ENCODE measurements around the gene RGS3.

Gene RGS3

DNA sequence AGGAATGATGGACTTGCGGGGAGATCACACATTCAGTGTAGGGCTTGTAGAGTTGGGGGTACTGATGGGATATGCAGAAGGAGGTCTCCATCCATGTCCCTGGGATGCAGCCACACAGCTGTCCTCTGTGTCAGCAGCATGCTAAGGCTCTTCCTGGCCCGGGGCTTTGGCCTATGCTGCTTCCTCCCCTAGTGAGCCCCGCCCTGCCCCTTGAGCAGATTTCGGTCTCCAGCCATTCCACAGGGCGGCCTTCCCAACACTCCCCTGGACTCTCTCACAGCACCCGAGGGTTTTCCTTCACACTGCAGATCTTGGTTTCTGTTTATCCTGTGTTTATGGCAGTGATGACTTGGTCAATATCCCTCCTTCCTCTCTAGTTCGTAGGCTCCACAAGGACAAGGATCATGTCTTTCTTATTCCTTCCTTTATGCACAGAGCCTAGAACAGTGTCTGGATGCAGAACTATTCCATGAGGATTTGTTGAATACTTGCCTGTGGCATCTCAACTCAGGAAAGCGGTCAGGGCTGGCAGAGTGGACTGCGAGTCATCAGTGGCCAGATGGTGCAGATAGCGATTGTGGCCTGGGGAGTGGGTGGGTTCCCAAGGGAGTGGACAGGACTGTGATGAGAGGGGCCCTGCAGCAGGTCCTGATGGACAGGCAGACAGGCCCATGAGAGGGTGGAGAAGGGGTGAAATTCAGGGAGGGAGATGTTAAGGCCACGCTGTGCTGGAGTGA lies 114.2 kb downstream of the RGS3 start:
- no peaks in the 10 kb centered on the region for H3K27me3 ChIP-seq (ENCODE audit: insufficient read depth, low read length)
- no peaks in the 10 kb centered on the region for H3K36me3 ChIP-seq (ENCODE audit: insufficient read depth, low read length)
- no peaks in the 10 kb centered on the region for H3K9me3 ChIP-seq (ENCODE audit: insufficient read depth, low read depth, low read length)
- no peak overlapping the region for H3K27ac ChIP-seq (ENCODE audit: low read depth, low read length)
- no peaks in the 10 kb centered on the region; the same call in 1 of the 2 replicates for H3K4me1 ChIP-seq (ENCODE audit: insufficient read depth, low read length)
- no peak overlapping the region for H3K4me3 ChIP-seq (ENCODE audit: low read length)
- 91% methylated on average over 10 of the region's 11 CpGs for WGBS
- H3K9ac ChIP-seq (ENCODE audit: low read depth, low read length), result no peak overlapping the region

DNA sequence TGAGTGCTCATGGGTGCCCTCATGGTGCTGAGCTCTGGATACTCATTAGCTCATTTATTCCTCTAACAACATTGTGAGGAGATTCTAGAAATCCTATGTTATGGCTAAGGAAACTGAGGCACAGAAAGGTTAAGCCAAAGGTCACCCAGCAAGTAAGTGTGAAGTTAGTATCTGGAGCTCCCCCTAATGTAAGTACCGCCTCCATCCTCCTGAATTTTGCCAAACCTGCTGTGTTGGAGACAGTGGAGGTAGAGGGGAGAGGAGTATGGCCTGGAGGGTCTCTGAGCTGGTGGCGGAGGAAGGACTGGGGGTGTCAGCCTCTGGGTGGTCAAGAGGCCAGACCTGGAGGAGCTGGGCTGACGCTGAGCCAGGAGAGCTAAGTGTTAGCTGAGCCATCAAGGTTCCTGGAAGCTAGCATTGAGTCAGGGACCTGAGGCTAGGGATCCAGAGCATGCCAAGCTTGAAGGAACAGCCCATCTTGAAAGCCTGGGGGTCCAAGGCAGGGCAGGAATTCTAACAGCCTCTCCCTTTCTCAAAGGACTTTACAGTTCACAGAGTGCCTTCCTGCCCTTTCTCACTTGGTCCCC lies 114.8 kb downstream of the RGS3 start:
- Histone ChIP-seq H3K27me3 (ENCODE audit: insufficient read depth, low read length) (no peaks in the 10 kb centered on the region), H3K36me3 (ENCODE audit: insufficient read depth, low read length) (no peaks in the 10 kb centered on the region), H3K27ac (ENCODE audit: low read depth, low read length) (no peak overlapping the region), H3K9me3 (ENCODE audit: insufficient read depth, low read depth, low read length) (no peaks in the 10 kb centered on the region), H3K4me1 (ENCODE audit: insufficient read depth, low read length) (no peaks in the 10 kb centered on the region; the same call in 1 of the 2 replicates), H3K9ac (ENCODE audit: low read depth, low read length) (no peak overlapping the region), H3K4me3 (ENCODE audit: low read length) (no peak overlapping the region)
- 91% methylated on average over 3 of the region's 3 CpGs for WGBS

DNA sequence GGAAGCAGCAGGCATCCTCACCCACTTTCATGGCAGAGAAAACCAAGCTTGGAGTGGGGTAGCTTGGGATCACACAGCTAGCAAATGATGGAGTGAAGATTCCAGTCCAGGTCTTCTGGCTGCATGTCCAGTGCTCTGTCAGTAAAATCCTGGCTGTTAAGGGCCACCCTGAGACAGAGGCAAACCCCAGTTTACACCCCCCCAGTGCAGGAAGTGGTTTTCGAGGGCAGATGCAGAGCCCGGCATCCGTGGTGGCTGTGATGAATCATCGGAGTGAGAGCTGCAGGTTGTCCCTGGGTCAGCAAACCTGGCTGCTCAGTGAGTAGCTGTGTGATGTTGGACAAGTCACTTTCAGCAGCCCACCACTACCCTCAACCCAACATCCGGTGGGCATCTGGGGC lies 115.4 kb downstream of the RGS3 start:
- H3K9ac ChIP-seq (ENCODE audit: low read depth, low read length), result no peak overlapping the region
- no peaks in the 10 kb centered on the region for H3K27me3 ChIP-seq (ENCODE audit: insufficient read depth, low read length)
- H3K36me3 ChIP-seq (ENCODE audit: insufficient read depth, low read length), result no peaks in the 10 kb centered on the region
- H3K4me1 ChIP-seq (ENCODE audit: insufficient read depth, low read length), result no peaks in the 10 kb centered on the region; the same call in 1 of the 2 replicates
- no peak overlapping the region for H3K27ac ChIP-seq (ENCODE audit: low read depth, low read length)
- no peak overlapping the region for H3K4me3 ChIP-seq (ENCODE audit: low read length)
- no peaks in the 10 kb centered on the region for H3K9me3 ChIP-seq (ENCODE audit: insufficient read depth, low read depth, low read length)
- WGBS, result 73% methylated on average over 4 of the region's 5 CpGs

DNA sequence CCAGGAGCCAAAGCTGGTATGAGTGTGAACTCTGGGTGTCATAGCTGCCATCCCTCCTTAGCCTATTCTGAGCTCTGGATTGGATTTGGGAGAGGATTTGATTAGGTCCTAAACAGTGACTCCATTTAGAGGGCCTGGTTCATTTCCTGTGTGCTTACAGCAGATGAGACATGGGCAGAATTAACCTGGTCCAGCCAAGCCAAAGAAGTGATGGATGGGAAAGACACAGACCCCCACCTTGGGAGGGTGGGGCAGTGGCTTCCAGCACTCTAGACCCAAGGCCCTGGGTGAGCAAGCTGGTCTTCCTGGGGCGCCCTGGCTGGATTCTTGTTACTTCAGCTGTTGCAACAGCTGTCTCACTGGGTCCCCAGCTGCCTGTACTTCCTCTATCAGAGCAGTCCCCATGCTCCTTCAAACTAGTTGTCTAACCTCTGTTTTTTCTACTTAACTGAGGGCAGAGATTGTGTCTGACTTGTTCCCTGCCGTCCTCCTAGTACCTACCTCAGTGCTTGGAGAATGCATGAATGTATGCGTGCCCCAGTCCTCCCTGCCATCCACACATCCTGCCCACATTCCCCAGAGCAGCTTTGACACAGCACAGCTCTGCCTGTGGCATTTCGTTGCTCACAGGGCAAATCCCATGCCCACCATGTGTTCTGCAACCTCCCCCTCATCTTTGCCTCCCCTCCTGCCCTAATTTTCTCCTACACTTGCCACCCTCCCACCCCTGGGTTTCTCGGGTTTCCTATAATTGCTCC lies 115.9 kb downstream of the RGS3 start:
- no peaks in the 10 kb centered on the region for H3K9me3 ChIP-seq (ENCODE audit: insufficient read depth, low read depth, low read length)

DNA sequence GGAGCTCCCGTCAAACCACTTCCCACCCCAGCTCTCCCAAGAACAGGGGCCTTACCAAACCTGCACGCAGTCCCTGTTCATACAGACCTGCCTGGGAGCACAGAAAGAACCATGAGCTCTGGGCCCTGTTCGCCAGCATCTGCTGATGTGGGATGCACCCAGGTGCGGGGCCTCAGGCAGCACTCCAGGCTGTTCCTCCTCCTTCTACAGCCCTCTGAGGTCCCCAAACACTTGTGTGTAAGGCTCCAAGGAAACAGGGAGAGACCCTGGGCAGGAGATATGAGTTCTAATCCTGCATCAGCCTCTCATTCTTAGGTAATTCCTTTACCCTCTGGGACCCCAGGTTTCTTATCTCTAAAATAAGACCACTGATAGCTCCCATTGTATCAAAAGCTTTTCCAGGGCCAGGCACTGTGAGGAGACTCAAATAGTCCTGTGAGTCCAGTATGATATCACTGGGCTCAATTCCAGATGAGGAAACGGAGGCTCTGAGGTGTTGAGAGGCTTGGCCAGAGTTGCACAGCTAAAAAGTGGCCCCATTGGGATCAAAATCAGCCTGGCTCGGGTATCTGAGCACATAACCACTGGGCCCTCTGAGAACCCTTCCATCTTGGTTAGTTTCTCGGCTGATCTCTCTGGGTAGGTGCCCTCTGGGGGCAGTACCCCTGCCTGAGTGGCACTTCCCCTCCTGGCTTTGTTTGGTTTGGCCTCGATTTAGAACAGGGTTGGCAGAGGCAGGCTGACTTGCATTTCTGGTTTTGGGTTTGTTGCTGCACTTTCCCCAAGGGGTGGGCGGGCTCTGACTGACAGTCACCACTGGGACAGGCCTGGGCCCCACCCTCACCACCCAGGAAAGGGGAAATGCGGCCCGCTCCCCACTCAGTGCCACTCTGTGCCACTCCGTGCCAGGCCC lies 116.8 kb downstream of the RGS3 start:
- Histone ChIP-seq H3K9ac (ENCODE audit: low read depth, low read length) (no peak overlapping the region), H3K27ac (ENCODE audit: low read depth, low read length) (no peak overlapping the region)

More for the DNA sequence above, 115.9 kb downstream of the RGS3 start:
- Histone ChIP-seq H3K27me3 (ENCODE audit: insufficient read depth, low read length) (no peaks in the 10 kb centered on the region), H3K27ac (ENCODE audit: low read depth, low read length) (no peak overlapping the region), H3K36me3 (ENCODE audit: insufficient read depth, low read length) (no peaks in the 10 kb centered on the region), H3K4me3 (ENCODE audit: low read length) (no peak overlapping the region), H3K4me1 (ENCODE audit: insufficient read depth, low read length) (no peaks in the 10 kb centered on the region; the same call in 1 of the 2 replicates), H3K9ac (ENCODE audit: low read depth, low read length) (no peak overlapping the region)
- WGBS, result 89% methylated on average over 5 of the region's 5 CpGs

DNA sequence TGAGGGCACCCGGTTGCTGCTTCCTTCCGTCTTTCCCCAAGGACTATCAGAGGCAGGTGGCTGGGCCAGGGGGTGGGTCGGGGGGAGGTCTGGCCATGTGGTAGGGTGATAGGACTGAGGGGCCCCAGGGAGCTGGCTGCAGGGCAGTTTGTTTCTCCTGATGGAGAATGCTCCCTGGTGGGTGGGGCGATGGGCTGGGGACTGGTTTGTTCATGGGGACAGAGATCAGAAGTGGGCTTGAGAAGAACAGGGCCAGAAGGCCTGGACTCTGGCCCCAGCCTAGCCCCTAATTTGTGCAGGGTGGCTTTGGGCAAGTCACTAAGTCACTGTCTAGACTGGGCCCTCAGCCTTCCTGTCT lies 117.4 kb downstream of the RGS3 start:
- H3K27me3 ChIP-seq (ENCODE audit: insufficient read depth, low read length), result no peaks in the 10 kb centered on the region
- WGBS, result 95% methylated on average over 4 of the region's 4 CpGs

More for the DNA sequence above, 116.8 kb downstream of the RGS3 start:
- Histone ChIP-seq H3K9me3 (ENCODE audit: insufficient read depth, low read depth, low read length) (no peaks in the 10 kb centered on the region), H3K27me3 (ENCODE audit: insufficient read depth, low read length) (no peaks in the 10 kb centered on the region), H3K36me3 (ENCODE audit: insufficient read depth, low read length) (no peaks in the 10 kb centered on the region), H3K4me3 (ENCODE audit: low read length) (no peak overlapping the region), H3K4me1 (ENCODE audit: insufficient read depth, low read length) (no peaks in the 10 kb centered on the region; the same call in 1 of the 2 replicates)
- WGBS, result 93% methylated on average over 12 of the region's 12 CpGs

DNA sequence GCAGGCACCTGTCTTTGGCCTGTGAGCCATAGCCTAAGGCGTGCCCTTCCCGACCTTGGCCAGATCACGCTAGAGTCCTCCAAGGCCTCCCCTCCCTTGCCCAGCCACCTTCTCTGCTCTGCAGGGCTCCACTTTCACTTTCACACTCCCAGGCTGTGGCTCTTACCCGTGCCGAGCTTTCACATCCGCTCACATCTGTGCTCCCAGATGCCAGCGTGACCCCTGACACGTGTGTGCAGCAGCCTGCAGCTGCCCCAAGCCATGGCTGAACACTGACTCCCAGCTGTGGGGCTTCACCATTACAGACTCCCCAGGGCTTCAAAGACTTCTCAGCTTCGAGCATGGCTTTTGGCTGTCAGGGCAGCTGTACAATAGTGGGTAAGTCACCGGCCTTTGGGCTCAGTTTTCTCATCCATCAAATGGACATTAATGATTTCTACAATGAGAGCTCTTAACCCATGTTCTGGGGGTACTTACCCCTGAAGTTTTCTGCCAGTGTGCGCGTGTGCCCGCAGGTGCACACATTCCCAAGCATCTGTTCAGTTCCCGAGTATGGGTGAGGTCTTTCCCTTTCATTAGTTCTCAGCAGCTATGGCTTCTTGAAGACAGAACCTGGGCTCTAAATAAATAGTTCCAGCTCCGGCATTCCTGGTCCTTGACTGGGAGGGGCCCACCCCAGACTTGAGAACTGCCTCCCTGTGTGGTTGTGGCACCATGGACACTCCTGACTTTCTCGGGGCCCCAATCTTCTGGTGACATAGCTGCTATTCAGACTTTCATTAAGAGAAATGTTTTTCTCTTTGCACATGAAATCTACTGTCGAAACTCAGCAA lies 118.6 kb downstream of the RGS3 start:
- Histone ChIP-seq H3K36me3 (ENCODE audit: insufficient read depth, low read length) (no peaks in the 10 kb centered on the region), H3K4me3 (ENCODE audit: low read length) (no peak overlapping the region), H3K27me3 (ENCODE audit: insufficient read depth, low read length) (no peaks in the 10 kb centered on the region), H3K9ac (ENCODE audit: low read depth, low read length) (no peak overlapping the region), H3K4me1 (ENCODE audit: insufficient read depth, low read length) (no peaks in the 10 kb centered on the region; the same call in 1 of the 2 replicates), H3K9me3 (ENCODE audit: insufficient read depth, low read depth, low read length) (no peaks in the 10 kb centered on the region), H3K27ac (ENCODE audit: low read depth, low read length) (no peak overlapping the region)
- WGBS, result 91% methylated on average over 17 of the region's 17 CpGs

More for the DNA sequence above, 117.4 kb downstream of the RGS3 start:
- no peaks in the 10 kb centered on the region for H3K36me3 ChIP-seq (ENCODE audit: insufficient read depth, low read length)
- H3K4me1 ChIP-seq (ENCODE audit: insufficient read depth, low read length), result no peaks in the 10 kb centered on the region; the same call in 1 of the 2 replicates
- H3K9me3 ChIP-seq (ENCODE audit: insufficient read depth, low read depth, low read length), result no peaks in the 10 kb centered on the region
- H3K9ac ChIP-seq (ENCODE audit: low read depth, low read length), result no peak overlapping the region
- H3K27ac ChIP-seq (ENCODE audit: low read depth, low read length), result no peak overlapping the region
- H3K4me3 ChIP-seq (ENCODE audit: low read length), result no peak overlapping the region

DNA sequence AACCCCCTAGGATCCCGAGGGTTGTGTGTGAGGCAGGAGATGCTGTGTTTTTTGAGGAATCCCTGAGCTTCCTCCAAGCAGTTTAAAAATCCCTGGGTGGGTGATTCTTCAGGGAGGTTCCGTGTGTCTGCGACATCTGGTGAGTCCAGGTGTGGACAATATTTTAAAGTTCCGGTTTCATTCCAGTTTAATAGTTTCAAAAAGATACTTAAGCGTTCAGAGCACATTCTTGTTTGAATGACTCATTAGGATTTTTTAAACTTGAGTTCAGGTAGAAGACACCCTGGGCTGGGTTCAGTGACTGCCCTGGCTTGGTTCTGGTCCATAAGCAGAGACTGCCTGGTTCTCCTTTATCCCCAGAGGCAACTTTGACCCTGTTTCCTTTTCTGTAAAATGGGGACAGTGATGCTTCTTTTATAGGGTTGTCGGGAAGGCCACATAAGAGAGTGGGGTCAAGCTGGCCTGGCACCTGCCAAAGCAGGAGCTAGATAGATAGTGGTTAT lies 119.2 kb downstream of the RGS3 start:
- Histone ChIP-seq H3K27me3 (ENCODE audit: insufficient read depth, low read length) (no peaks in the 10 kb centered on the region), H3K4me1 (ENCODE audit: insufficient read depth, low read length) (no peaks in the 10 kb centered on the region; the same call in 1 of the 2 replicates), H3K9me3 (ENCODE audit: insufficient read depth, low read depth, low read length) (no peaks in the 10 kb centered on the region), H3K4me3 (ENCODE audit: low read length) (no peak overlapping the region), H3K27ac (ENCODE audit: low read depth, low read length) (no peak overlapping the region), H3K9ac (ENCODE audit: low read depth, low read length) (no peak overlapping the region), H3K36me3 (ENCODE audit: insufficient read depth, low read length) (no peaks in the 10 kb centered on the region)
- WGBS, result 96% methylated on average over 6 of the region's 6 CpGs

DNA sequence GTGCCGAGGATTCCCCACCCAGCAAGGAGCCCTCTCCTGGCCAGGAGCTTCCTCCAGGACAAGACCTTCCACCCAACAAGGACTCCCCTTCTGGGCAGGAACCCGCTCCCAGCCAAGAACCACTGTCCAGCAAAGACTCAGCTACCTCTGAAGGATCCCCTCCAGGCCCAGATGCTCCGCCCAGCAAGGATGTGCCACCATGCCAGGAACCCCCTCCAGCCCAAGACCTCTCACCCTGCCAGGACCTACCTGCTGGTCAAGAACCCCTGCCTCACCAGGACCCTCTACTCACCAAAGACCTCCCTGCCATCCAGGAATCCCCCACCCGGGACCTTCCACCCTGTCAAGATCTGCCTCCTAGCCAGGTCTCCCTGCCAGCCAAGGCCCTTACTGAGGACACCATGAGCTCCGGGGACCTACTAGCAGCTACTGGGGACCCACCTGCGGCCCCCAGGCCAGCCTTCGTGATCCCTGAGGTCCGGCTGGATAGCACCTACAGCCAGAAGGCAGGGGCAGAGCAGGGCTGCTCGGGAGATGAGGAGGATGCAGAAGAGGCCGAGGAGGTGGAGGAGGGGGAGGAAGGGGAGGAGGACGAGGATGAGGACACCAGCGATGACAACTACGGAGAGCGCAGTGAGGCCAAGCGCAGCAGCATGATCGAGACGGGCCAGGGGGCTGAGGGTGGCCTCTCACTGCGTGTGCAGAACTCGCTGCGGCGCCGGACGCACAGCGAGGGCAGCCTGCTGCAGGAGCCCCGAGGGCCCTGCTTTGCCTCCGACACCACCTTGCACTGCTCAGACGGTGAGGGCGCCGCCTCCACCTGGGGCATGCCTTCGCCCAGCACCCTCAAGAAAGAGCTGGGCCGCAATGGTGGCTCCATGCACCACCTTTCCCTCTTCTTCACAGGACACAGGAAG lies 120.2 kb downstream of the RGS3 start:
- Histone ChIP-seq H3K4me1 (ENCODE audit: insufficient read depth, low read length) (no peaks in the 10 kb centered on the region; the same call in 1 of the 2 replicates), H3K9ac (ENCODE audit: low read depth, low read length) (no peak overlapping the region), H3K9me3 (ENCODE audit: insufficient read depth, low read depth, low read length) (no peaks in the 10 kb centered on the region), H3K27me3 (ENCODE audit: insufficient read depth, low read length) (no peaks in the 10 kb centered on the region), H3K27ac (ENCODE audit: low read depth, low read length) (no peak overlapping the region), H3K4me3 (ENCODE audit: low read length) (no peak overlapping the region), H3K36me3 (ENCODE audit: insufficient read depth, low read length) (no peaks in the 10 kb centered on the region)
- 92% methylated on average over 31 of the region's 31 CpGs for WGBS

Data from HUES64 (cell line).